Activated CD4-positive, alpha-beta T cell treated with anti-CD3 and anti-CD28 coated beads, Interleukin-2, Interleukin-6, amounts not matched to agents 100 ng/mL and 50 ng/mL, durations not matched to agents 16 hours and 8 hours (primary cell): ENCODE measurements around the gene BNIP5.

Experiments used
- DNase-seq: peaks from one replicate; pipeline ENCODE4 v3.0.0-alpha.2; 2020

BNIP5 gene, protein sequence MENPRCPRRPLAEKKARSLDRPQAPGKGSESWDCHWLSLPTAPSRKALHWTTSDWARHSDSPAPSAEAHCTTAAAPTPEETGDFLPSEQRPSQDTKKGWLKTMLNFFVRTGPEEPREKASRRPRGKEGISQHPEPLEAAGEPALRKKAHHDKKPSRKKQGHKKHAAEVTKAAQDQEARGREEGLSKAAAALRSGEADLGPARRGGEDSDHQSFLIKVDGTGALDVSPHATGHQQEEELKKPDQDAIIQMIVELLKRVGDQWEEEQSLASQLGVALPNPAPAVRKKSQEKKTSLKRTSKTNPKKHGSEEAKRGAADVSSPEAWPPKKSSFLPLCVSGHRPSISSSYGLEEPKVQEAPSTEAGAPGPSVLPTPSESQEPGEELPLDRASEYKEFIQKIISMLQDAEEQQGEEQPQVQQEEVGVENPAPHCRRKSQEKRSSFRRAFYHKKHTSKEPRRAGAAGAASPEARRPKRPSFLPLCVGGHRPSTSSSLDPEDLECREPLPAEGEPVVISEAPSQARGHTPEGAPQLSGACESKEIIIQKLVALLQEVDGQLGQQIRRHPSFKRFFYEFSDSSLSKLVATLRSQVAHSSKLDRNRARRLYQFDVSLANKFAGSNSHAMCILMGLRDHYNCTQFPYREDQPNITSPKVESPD

DNA sequence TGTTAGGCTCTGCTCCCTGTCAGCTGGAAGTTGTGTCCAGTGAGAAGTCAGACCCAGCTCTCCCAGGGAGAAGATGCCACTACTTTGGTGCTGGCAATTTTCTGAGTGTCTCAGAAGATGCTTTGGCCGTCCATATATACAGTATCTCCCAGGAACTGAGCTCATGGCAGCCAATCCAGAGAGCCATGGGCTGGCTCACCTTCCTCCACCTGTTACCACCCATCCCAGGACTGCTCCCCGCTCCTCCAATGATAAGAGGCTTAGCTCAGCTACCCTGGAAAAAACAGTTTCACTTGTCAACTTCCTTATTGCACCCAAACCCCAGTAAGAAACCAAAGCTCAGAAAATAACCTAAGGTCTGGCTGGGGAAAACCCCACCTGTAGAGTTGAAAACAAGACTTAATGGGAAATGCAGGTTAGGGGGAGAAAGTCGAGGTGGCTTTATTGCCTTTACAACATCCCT lies at the start of gene BNIP5:
Gene BNIP5, minus strand, starts transcription at position 110 of the 463 bp plus-strand sequence. CDS start 6,198 bp downstream, outside the sequence.
- no peak for DNase-seq

DNA sequence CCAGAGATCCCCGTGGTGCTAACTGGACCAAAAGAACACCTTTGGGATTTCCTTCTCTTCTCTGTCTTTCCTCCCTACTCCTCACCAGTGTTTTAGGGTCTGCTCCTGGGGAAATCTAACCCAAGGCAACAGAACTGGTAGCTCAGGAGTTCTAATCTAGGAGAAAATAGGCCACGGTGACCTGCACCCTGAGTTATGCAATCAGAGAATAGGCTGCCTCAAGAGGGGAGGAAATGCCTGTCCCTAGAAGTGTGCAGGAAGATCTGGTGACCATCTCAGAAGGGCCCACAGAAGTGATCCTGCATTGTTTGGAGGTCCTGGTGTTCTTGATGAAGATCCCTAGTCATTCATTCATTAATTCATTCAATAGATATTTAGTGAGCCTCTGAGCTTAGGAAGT lies 47.4 kb upstream of the BNIP5 start:
- DNase-seq: no peak

DNA sequence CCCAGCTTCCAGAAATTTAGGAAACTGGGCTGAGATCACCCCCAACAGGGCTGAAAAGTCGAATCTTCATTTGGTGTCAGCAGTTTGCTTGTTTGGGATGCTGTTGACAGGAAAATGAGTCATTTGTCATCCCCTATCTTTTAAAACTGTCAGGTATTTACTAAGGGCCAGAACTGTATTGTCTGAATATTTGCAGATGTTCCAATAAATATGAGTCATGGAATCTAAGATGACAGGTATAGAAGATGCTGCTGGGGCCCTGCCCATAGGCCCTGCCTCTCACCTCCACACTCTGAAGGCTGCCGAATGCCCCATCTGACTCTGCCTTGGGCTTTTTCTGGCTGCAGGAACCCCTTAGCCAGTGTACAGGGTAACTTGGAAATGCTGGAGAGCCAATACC lies 46.9 kb upstream of the BNIP5 start:
- peak; percentile 61 for DNase-seq

DNA sequence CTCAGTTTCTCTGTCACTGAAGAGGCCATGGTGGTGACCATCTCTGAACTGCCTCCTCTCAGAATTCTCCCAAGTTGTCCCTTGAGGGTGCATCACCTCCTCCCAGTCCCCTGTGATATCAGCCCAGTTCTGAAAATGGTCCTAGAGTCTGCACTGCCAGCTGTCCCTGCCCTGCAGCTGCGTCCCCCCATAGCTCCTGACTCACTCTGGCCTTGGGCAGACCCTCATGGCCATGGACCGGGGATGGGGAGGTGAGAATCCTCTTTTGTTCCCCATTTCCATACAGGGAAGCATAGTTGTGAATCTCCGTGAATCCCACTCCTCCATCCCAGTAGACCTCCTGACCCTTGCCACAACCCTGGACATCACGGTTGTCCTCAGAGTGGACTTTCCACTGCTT lies 46.3 kb upstream of the BNIP5 start:
- no peak for DNase-seq

DNA sequence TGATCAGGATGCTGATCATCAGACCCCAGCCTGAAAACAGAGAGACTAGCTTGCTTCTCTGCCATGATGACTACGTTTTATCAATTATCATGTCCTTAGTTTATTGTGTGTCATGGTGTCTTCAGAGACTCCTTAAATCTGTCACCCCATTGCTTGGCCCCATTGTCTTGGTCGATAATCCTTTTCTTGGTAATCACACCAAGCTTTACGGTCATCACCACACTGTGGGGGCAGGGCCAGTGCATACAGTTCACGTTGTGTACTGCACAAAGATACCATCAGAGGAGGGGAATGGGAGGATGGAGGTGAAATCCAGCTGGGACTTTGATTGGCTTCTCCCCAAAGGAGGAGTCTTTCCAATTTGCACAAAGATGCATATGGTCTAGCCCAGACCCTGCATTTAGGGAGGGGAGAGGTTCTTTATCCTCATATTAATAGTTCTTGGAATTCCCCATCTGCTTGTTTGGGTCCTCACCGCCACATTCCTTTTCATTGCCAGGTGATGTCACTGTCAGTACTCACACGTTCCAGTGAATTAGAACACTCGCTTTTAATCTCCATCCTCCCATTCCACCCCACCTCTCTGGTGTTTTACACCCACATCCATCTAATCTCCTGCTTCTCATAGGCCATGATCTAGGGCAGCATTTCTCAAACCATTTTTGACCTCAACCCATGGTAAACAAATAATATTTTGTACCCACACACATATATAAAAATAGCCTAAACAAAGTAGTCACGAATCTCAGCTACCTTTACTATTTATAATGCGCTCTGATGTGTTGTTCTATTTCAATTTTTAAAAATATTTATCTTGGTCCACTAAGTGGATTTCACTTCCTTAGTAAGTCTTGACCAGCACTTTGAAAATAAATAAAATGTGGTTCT lies 45.1 kb upstream of the BNIP5 start:
- DNase-seq: no peak

DNA sequence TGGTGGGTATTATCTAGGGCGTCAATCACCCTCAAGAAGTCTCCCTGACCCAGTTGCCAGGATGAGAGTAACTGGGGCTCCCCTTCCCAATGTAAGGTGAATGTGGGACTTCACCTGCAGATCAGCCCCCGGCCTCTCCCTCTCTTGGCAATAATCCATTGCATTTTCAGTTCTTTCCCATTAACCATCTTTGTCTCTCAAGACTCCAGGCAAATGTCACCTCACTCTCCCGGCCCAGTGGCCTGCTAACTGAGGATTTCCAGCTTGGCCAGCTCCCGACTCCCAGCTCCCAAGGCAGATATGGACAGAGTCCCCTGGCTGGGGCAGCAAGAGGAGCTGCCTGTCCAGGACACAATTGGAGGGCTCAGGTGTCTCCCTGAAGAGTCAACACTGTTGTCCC lies 43.5 kb upstream of the BNIP5 start:
- DNase-seq: no peak

DNA sequence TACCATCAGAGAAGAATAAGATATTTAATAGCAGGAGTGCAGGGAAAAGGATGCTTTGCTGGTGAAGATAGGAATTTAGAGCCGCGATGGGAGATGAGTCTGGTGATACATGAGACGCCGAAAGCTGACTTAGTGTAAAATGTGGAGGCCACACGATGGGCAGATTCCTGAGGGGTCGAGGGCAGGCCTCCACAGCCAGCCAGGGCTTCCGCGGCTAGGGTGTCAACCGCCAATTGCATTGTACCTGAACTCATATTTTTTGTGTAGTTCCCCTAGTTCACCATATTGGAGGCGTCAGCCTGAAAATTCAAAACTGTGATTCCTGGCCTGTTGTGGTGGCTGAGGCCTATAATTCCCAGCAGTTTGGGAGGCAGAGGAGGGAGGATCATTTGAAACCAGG lies 42.2 kb upstream of the BNIP5 start:
- no peak for DNase-seq

DNA sequence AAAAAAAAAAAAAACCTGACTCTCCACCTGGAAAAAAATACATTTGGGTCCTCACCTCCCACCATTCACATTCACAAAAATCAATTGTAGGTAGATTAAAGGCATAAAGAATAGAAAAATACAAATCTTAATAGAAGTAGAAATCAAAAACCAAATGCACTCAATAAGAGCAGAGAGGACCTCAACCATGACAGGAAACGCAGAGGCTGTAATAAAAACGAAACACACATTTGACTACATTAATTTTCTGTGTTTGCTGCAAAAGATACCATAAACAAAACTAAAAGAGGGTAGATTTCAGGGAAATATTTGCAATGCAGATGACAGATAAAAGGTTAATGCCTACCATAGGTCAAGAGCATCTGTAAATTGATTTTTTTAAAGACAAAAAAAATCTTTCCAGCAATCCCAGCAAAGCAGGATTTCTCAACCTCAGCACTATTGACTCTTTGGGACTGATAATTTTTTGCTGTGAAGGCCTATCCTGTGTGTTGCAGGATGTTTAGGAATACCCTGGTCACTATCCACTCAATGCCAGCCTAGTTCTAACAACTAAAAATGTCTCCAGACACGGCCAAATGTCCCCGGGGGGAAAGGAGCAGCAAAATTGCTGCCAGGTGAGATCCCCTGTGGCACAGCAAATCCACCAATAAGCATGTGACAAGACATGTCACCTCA lies 41.7 kb upstream of the BNIP5 start:
- DNase-seq: no peak

DNA sequence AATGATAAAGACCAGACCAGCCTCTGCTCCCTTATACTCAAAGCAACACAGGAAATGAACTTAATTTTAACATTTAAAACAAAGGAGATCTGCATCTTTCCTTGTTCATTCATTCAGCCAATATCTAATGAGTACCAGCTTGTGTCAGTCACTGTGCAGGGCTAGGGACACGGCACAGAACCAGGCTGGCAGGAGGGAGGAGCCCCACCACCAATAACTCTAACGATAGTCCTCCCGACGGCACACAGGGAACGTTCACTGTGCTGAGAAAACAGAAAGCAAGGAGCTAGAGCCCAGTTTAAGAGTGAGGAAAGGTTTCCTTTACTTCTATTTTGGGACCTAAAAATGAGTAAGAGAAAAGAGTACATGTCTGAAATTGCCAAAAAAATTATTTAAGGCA lies 40.9 kb upstream of the BNIP5 start:
- DNase-seq: no peak

DNA sequence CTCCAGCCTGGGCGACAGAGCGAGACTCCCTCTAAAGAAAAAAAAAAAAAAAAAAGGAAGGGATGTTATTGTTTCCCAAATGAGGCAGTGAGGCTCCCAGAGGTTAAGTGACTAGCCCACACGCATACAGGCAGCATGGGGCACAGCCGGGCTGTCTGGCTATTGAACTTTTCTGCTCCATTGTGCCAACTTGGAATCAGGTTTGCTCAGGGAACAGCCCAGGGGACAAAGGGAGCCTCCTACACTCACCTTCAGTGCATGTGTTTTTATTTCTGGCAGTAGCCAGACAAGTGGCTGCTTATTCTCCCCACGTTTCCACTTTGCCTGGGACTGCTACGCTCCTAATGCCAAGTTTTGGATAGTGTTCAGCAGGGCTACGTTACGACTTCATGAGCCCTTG lies 40.1 kb upstream of the BNIP5 start:
- no peak for DNase-seq

DNA sequence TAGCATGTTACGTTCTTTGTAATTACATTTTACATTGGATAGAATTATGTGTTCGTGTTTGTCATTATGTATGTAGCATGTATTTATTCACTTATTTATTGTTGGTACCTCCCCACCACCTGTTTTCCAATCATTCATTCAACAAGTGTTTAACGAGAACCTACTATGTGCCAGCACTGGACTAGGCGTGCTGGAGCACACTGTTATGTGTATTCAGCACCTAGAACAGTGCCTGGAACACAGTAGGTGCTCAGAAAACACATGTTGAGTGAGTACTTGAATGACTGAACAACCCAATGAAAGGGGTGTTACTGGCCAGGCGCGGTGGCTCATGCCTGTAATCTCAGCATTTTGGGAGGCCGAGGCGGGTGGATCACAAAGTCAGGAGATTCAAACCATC lies 39.5 kb upstream of the BNIP5 start:
- no peak for DNase-seq

DNA sequence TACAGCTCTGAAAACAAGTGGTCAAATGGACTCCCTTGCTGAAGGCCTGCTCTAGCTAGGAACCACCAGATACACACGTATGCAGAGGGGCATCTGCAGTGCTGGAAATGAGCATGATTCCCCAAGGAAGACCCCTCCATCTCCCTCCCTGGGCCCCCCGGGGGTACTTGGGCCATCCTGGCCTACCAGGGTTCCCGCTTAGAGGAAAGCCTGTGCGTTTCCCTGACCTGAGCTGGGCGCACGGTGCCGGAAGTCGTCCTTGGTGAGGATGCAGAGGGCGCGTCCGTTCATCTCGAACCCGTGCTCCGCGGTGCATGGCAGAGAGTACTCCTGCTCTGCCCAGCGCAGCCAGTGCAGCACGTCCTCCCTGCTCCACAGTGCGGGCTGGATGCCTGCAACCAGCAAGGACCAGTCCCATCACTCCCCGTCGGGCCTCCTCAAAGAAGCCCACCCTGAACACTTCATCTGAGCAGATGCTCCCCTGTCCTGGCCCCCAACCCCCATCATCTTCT lies 39.0 kb upstream of the BNIP5 start:
- DNase-seq: no peak

DNA sequence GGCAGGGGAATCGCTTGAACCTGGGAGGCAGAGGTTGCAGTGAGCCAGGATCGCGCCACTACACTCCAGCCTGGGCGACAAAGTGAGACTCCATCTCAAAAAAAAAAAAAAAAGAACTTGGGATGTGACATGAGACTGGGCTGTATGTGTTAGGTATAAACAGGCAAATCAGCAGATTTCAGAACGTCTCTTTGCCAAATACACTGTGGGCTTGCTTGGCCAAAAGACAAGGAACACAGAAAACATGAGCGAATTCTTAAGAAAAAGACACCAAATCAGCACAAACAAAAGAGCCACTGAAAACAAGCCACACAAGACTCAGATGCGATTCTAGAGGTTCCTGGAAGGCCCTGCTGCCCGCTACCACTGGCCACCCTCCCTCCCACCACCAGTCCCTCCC lies 38.3 kb upstream of the BNIP5 start:
- no peak for DNase-seq

DNA sequence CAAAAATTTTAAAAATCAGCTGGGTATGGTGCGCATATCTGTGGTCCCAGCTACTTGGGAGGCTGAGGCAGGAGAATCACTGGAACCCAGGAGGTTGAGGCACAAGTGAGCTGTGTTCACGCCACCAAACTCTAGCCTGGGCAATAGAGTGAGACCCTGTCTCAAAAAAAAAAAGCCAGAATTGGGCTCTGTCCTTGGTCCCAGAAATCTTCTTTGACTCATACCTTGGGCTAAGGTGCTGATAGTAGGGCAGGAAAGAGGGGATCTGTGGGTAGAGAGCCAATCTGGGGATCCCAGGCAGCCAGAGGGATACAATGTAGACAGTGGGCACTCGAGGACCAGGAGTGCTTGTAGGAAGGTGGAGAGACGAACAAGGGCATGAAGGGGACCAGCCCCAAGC lies 37.5 kb upstream of the BNIP5 start:
- no peak for DNase-seq

DNA sequence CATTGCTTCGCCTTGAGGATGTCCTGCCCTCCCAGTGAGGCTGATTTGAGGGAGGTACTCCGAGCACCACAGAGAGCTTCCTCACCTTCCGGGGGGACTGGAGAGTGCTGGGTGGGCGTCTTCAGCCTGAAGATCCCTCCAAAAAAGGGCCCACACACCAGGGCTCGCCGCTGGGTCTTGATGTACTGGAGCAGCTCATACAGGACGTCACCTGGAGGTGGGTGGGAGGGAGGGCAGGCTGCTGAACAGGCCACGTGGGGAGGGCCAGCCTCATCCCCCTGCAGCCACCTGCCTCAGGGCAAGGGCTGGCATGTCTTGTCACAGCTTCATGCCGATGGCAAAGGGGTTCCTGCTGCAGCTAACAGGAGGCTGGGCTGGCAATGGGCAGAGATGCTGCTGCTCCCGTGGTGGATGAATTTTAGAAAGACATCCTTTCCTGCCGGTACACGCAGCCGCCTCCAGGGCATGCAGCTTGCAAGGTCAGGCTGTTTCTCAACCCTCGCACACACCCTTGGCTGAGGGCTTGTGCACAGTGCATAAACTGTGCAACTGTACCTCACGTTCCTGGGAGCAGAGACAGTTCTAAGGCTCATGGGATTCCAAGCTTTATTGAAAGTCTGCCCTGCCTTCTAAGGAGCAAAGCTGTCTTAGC lies 36.8 kb upstream of the BNIP5 start:
- DNase-seq: no peak

DNA sequence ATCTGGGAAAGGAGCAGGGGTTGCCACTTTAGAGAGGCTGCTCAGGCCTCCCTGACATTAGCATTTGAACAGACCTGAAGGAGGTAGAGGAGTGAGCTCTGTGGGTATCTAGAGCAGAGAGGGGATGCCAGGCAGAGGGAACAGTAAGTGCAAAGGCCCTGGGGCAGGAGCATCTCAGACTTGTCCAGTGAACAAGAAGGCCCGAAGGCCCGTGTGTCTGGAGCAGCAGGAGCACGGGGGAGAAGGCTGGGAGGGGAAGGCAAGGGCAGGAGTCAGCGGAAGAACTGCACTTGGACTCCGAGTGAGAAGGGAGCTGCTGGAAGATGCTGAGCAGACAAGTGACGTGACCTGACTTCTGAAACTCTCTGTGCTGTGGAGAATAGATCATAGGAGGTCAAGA lies 35.4 kb upstream of the BNIP5 start:
- DNase-seq: no peak

DNA sequence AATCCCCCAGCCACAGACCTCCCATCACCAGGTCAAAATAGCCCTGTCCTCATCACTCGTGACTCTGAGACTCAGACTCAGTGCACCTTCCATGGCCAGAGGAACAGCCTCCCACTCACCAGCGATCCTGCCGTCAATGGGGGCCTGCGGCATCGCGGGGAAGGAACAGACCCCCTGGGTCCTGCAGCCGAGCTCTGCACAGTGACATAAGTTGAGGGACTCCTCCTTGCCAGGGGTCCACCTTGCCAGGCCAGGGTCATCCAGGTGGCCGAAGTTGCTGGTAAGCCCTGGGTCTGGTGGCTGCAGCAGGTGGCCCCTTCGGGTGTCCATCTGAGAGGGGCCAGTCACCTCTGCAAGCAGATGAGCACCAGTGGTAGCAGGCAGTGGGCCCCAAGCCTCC lies 34.5 kb upstream of the BNIP5 start:
- no peak for DNase-seq

DNA sequence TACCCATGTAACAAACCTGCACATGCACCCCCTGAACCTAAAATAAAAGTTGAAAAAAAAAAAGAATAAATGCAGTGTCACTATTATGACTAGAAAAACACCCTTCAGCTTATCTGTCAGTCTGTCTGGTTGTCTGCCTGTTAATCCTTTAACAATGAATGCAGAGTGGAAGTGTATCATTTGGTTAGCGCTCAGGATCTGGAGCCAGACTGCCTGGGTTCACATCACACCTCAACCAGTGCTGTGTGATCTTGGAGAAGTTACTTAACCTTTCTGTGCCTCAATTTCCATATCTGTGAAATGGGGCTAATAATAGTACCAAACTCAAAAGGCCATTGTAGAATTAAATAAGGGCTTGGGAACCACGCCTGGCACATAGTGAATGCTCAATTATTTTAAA lies 34.0 kb upstream of the BNIP5 start:
- no peak for DNase-seq

DNA sequence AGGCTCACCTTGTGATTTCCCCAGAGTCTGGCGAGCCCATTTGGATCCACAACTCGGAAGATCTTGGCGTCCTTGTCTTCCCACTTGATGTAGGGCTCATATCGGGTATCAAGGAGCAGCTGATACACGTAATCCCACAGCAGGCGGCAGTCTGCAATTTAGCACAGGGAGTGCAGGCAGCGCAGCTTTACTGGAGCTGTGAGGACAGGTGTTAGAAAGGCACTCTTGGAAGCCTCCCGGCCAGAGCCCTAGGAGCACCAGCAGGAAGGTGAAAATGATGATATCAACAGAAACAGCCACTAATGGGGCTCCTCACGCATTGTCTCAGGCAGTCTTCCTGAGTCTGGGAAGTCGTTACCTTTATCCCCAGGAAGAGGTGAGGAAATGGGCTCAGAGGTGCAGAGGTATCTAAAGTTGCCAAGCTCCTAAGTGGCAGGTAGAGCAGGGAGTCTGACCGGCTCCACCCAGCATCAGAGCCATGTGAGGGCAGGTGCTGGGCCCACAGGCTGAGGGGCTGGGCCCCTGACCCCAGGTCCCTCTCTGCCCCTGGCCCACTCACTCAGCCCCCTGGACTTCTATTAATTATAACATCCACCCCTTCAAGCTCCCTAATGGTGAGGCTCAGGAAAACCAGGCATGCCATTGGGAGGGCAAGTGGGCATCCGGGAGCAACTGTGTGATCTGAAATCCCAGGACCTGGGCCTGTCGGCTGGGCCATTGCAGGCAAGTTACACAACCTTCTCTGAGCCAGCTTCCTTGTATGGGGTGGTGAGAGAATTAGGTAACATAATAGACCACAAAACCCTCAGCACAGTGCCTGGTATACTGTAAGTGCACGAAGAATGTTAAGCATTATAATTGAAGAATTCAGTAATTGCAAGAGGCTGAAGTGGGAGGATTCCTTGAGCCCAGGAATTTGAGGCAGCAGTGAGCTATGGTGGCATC lies 32.5 kb upstream of the BNIP5 start:
- DNase-seq: no peak

DNA sequence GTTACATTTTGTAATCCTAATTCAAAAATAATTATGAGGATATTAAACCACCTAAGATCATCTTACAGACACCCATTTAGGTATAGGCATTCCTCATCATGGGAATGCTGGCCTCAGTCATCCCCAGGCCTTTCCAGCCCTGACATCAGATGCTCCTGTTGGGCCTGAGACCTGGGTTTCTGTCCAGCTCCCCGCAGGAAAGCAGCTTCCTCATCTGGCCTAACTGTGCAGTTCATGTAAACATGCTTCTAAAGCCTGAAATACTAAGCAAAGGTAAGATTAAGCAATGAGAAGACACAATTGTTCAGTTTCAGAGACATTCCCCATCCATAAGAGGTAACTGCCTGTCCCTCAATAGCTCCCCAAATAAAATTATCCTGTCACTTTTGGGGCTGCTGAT lies 31.7 kb upstream of the BNIP5 start:
- no peak for DNase-seq

DNA sequence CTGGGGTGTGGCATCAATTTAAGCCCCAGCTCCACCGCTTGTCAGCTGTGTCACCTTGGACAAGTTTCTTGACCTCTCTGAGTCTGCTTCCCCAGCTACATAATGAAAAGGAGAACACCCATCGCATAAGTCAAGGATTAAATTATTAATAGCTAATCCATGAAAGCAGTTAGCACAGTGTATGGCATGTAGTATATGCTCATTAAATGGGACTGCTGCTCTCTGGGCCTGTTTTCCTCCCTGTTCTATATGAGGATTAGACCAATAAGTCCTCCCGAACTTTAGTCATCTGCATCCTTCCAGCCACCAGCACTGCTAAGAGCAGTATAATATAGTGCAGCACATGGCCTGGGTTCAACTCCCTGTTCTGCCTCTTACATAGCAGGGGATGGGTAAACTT lies 31.1 kb upstream of the BNIP5 start:
- no peak for DNase-seq
